ENCODE data around the gene CNTNAP5. TPM values are rescaled to one million over a fixed set of nuclear protein-coding genes. Genes with fewer than 3 reads are reported as not detected.

The CNTNAP5 gene
- total RNA-seq, 4 donors from 2014 or later = 0.17 TPM; not detected in 3

- TF ChIP-seq, protein P1, sequence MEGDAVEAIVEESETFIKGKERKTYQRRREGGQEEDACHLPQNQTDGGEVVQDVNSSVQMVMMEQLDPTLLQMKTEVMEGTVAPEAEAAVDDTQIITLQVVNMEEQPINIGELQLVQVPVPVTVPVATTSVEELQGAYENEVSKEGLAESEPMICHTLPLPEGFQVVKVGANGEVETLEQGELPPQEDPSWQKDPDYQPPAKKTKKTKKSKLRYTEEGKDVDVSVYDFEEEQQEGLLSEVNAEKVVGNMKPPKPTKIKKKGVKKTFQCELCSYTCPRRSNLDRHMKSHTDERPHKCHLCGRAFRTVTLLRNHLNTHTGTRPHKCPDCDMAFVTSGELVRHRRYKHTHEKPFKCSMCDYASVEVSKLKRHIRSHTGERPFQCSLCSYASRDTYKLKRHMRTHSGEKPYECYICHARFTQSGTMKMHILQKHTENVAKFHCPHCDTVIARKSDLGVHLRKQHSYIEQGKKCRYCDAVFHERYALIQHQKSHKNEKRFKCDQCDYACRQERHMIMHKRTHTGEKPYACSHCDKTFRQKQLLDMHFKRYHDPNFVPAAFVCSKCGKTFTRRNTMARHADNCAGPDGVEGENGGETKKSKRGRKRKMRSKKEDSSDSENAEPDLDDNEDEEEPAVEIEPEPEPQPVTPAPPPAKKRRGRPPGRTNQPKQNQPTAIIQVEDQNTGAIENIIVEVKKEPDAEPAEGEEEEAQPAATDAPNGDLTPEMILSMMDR (IDR thresholded peaks at IDR 0.05) = no peak
- TF ChIP-seq POLR2A (IDR thresholded peaks at IDR 0.05; ENCODE audit: low read depth) (no peak), EP300 (IDR thresholded peaks at IDR 0.05) (no peak), POLR2AphosphoS5 (IDR thresholded peaks at IDR 0.05) (no peak)
- WGBS = 60% methylated on average over 6 of the region's 6 CpGs
- intact Hi-C loops (cut with DNase I) = no loop called here
- H3K27me3 ChIP-seq = no peaks in the 10 kb centered on the region
- H3K36me3 ChIP-seq = no peaks in the 10 kb centered on the region
- no peak overlapping the region for H3K4me3 ChIP-seq
- no peaks in the 10 kb centered on the region for H3K4me1 ChIP-seq
- no peak overlapping the region for H3K27ac ChIP-seq (replicated peaks in 1 of 4)
- H3K9me3 ChIP-seq = no peaks in the 10 kb centered on the region
- no peak for DNase-seq (ENCODE audit: extremely low spot score)
These were observed 124.5 kb downstream of the CNTNAP5 start for GRCh38 chr2:124149571-124149970.

GRCh38 chr2:124151691-124152090, 126.6 kb downstream of the CNTNAP5 start:
- DNase-seq (ENCODE audit: extremely low spot score) = no peak
- no peak overlapping the region for H3K4me3 ChIP-seq

GRCh38 chr2:124153713-124154112, 128.6 kb downstream of the CNTNAP5 start:
- H3K4me3 ChIP-seq = no peak overlapping the region
- H3K27ac ChIP-seq (replicated peaks in 1 of 4) = no peak overlapping the region
- WGBS = 83% methylated on average over 8 of the region's 8 CpGs
- no peak for DNase-seq (ENCODE audit: extremely low spot score)
- intact Hi-C loops (cut with DNase I) = no loop called here
- H3K27me3 ChIP-seq = no peaks in the 10 kb centered on the region
- no peaks in the 10 kb centered on the region for H3K4me1 ChIP-seq
- H3K9me3 ChIP-seq = no peaks in the 10 kb centered on the region
- H3K36me3 ChIP-seq = no peaks in the 10 kb centered on the region
- TF ChIP-seq POLR2A (IDR thresholded peaks at IDR 0.05; ENCODE audit: low read depth) (no peak), EP300 (IDR thresholded peaks at IDR 0.05) (no peak), POLR2AphosphoS5 (IDR thresholded peaks at IDR 0.05) (no peak)
- TF ChIP-seq, protein P1 (IDR thresholded peaks at IDR 0.05) = no peak

More at GRCh38 chr2:124151691-124152090, 126.6 kb downstream of the CNTNAP5 start:
- H3K27me3 ChIP-seq = no peaks in the 10 kb centered on the region
- WGBS = 93% methylated on average over 4 of the region's 4 CpGs
- TF ChIP-seq, protein P1 (IDR thresholded peaks at IDR 0.05) = no peak
- TF ChIP-seq POLR2A (IDR thresholded peaks at IDR 0.05; ENCODE audit: low read depth) (no peak), POLR2AphosphoS5 (IDR thresholded peaks at IDR 0.05) (no peak), EP300 (IDR thresholded peaks at IDR 0.05) (no peak)
- H3K4me1 ChIP-seq = no peaks in the 10 kb centered on the region
- H3K27ac ChIP-seq (replicated peaks in 1 of 4) = no peak overlapping the region
- intact Hi-C loops (cut with DNase I) = no loop called here
- no peaks in the 10 kb centered on the region for H3K9me3 ChIP-seq
- no peaks in the 10 kb centered on the region for H3K36me3 ChIP-seq

GRCh38 chr2:124159166-124159565, 134.1 kb downstream of the CNTNAP5 start:
- Histone ChIP-seq H3K36me3 (no peaks in the 10 kb centered on the region), H3K4me1 (peaks cover 0 to 1% (median 0%) of the 10 kb centered on the region in 4 donors), H3K27me3 (no peaks in the 10 kb centered on the region), H3K4me3 (no peak overlapping the region), H3K27ac (replicated peaks in 1 of 4) (no peak overlapping the region), H3K9me3 (no peaks in the 10 kb centered on the region)
- TF ChIP-seq, protein P1 (IDR thresholded peaks at IDR 0.05) = no peak
- TF ChIP-seq EP300 (IDR thresholded peaks at IDR 0.05) (no peak), POLR2AphosphoS5 (IDR thresholded peaks at IDR 0.05) (no peak), POLR2A (IDR thresholded peaks at IDR 0.05; ENCODE audit: low read depth) (no peak)
- DNase-seq (ENCODE audit: extremely low spot score) = no peak
- intact Hi-C loops (cut with DNase I) = no loop called here
- 80% methylated on average over 1 of the region's 1 CpG for WGBS

GRCh38 chr2:124161542-124161941, 136.5 kb downstream of the CNTNAP5 start:
- no peaks in the 10 kb centered on the region for H3K9me3 ChIP-seq
- H3K27me3 ChIP-seq = no peaks in the 10 kb centered on the region
- DNase-seq (ENCODE audit: extremely low spot score) = no peak

More at GRCh38 chr2:124161542-124161941, 136.5 kb downstream of the CNTNAP5 start:
- H3K27ac ChIP-seq (replicated peaks in 1 of 4) = no peak overlapping the region
- no peak overlapping the region for H3K4me3 ChIP-seq
- peaks cover 0 to 5% (median 0%) of the 10 kb centered on the region in 4 donors for H3K4me1 ChIP-seq
- TF ChIP-seq, protein P1 (IDR thresholded peaks at IDR 0.05) = no peak
- TF ChIP-seq POLR2A (IDR thresholded peaks at IDR 0.05; ENCODE audit: low read depth) = no peak
- no peak for TF ChIP-seq POLR2AphosphoS5 (IDR thresholded peaks at IDR 0.05)
- TF ChIP-seq EP300 (IDR thresholded peaks at IDR 0.05) = no peak
- intact Hi-C loops (cut with DNase I) = no loop called here
- H3K36me3 ChIP-seq = no peaks in the 10 kb centered on the region

Data from esophagus muscularis mucosa (tissue), 4 donors.